ENCODE results near the gene ETNPPL.

DNA sequence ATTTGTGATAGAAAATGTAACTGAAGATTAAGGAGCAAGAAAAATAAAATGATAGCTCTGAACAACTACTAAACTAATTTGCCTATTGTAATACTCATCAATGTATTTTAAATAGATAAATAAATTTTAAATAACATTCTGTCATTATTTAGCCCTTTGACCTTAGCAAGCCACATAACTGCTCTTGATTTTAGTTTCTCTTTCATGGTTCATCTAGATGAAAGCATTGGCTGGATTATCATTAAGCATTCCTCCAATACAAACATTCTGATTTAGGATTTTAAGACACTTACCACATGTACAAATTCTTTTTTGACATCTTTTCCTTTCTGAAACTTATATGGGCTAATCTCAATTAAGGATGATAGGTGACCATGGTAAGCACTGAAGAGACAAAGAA lies 8.5 kb downstream of the ETNPPL start:
- TF ChIP-seq, protein P1, sequence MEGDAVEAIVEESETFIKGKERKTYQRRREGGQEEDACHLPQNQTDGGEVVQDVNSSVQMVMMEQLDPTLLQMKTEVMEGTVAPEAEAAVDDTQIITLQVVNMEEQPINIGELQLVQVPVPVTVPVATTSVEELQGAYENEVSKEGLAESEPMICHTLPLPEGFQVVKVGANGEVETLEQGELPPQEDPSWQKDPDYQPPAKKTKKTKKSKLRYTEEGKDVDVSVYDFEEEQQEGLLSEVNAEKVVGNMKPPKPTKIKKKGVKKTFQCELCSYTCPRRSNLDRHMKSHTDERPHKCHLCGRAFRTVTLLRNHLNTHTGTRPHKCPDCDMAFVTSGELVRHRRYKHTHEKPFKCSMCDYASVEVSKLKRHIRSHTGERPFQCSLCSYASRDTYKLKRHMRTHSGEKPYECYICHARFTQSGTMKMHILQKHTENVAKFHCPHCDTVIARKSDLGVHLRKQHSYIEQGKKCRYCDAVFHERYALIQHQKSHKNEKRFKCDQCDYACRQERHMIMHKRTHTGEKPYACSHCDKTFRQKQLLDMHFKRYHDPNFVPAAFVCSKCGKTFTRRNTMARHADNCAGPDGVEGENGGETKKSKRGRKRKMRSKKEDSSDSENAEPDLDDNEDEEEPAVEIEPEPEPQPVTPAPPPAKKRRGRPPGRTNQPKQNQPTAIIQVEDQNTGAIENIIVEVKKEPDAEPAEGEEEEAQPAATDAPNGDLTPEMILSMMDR (IDR thresholded peaks at IDR 0.05; ENCODE audit: low read length) = no peak
- TF ChIP-seq EZH2 (IDR thresholded peaks at IDR 0.05; ENCODE audit: borderline replicate concordance, low read length) = no peak

Measured in OCI-LY1 (cell line).